Activated effector memory CD4-positive, alpha-beta T cell treated with anti-CD3 and anti-CD28 coated beads, Interleukin-2, amount 50 U/mL, for 16 hours (primary cell): ENCODE measurements around the gene SHC1.
A peak's percentile ranks its signal among the peaks of the same experiment; 100 is the strongest.

Experiments used
- DNase-seq: peaks from one replicate; pipeline ENCODE4 v3.0.0-alpha.2; 2020

SHC1 gene

DNA sequence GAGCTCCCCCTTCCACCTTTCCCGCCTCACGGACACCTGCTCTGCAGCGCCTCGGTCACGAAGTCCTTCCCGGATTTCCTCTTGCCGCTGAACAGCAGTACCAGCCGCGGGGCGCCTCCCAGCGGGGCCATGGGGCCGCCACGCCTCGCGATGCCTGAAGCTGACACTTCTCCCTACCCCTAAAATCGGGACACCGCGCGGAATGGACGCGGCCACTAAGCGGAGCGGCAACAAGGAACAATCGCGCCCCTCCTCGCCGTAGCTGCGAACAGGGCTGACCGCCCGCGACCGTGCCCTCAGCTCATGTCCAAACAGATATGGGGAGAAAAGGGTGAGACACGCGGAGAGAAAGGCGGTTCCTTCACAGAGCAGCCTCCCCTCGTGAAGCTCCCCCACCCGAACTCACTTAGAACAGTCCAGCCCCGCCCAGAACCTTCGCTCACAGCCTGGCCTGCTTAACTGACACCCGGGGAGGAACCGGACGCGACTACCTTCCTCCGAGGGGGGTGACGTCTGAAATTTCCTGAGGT is 33.9 kb downstream of the SHC1 start, which contains the start of gene PMVK:
Gene PMVK (minus strand): TSS at position 165 of the 530 bp plus-strand sequence. CDS start 34 bp downstream, at position 131.
- peak; percentile 98 for DNase-seq

DNA sequence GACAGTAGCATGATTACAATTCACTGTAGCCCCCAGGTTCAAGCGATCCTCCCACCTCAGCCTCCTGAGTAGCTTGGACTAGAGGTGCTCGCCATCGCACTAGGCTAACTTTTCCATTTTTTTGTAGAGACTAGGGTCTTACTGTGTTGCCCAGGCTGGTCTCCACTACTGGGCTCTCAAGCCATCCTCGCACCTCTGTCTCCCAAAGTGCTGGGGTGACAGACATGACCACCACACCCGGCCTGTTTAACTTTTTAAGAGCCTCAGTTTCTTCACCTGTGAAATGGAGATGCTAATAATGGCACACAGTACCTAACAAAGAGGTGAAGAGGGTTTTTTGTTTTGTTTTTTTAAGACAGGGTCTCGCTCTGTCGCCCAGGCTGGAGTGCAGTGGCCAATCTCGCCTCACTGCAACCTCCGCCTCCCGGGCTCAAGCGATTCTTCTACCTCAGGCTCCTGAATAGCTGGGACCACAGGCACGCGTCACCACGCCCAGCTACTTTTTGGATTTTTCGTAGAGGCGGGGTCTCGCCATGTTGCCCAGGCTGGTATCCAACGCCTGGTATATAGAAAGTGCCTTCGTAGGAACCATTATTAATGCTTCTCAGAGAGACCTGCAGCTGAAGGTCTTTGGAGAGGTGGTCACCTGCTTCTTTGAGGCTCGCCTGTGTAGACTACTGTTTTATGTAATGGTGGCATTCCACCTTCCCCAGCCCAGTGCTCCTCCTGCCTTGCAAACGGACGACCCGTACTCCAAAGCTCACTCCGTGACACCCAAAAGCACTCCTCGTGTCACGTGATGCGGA is 34.6 kb downstream of the SHC1 start:
- peak; percentile 73 for DNase-seq

DNA sequence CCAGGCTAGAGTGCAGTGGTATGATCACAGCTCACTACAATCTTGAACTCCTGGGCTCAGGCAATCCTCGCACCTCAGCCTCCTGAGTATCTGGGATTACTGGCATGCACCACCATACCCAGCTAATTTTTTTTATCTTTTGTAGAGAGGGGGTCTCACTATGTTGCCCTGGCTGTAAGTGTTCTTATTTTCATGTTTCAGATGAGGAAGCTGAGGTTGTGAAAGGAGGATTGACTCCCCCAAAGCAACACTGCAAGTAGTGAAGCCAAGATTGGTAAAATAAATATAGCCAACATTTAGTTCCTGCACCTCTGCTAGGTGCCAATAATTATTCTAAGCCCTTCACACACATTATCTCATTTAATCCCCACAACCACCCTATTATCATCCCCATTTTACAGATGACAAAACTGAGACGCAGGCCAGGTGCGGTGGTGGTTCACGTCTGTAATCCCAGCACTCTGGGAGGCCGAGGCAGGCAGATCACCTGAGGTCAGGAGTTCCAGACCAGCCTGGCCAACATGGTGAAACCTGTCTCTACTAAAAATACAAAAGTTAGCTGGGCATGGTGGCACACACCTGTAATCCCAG is 36.1 kb downstream of the SHC1 start:
- DNase-seq, result no peak

DNA sequence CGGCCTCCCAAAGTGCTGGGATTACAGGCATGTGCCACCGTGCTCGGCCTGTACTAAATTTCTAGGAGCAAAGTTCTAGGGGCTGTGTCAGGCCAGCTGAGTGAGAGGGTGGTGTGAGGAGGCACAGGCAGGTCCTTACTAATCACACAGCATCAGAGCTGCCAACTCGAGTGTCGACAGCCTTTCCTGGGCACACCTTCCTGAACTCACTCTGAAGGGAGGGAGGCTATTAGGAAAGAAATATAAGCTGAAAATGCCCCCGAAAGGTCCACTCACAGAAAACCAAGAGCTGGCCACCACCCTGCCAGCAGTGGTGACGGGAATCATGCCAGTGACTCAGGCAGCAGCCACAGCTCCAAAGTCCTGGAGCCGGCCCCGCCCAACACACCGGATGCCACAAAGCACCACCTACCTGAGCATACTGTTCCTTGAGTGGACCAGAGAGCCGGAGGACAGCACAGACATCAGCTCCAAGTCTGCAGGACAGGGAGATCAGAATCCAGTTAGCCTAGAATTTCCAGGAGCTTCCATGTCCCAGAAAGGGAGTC is 38.5 kb downstream of the SHC1 start:
- DNase-seq, result no peak

DNA sequence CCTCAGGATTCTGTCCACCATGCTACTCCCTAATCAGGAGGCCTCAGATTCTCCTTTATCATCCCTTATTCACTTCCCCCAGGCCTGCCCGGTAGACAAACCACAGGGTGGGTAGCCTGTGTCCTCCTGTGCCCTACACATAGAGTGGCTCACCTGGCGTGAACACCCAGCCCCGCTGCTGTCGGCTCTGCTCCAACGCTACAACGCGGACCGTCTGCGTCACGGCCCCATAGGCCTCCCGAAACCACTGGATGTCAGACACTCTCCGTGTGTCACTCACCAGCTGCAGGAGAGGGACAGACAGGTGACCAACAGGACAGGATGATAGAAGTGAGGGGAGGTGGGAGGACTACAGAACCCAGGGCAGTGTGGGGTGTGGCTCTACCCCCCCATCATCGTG is 44.3 kb downstream of the SHC1 start:
- no peak for DNase-seq

- DNase-seq, result no peak
Measured at GRCh38 chr1:154925335-154926170, 45.0 kb downstream of the SHC1 start.

DNA sequence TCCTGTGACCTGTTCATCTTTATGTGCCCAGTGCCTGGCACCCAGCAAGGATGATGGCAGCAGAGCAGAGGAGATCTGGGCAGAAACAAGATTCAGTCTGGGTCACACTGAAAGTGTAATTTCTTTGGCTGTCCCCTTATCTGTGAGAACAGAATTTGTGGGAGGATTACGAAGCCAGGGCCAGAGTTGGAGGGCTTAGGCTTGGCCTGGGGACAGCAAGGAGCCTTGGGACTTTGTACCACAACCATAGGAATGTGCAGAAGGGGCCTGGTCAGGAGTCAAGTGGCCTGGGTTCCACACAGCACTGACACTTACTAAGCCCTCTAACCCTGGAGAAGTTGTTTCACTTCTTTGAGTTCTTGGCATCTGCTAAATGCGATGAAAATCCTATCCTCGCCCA is 46.9 kb downstream of the SHC1 start:
- DNase-seq, result no peak

DNA sequence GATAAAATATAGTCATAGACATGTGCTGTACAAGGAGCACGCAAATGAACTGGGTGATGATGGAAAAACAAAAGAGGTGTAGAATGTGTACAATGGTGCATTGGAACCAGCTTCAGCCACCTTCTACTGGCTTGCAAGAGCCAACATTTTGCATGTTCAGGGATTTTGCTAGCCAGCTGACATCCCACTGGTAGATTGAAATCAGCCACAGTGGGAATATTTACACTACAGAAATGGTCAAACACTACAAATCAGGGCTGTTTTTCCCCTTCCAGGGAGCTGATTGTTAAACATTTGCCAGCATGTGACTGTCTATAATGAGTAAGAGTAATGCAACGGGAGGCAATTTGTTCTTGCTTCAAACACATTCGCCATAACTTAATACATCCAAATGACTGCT is 57.3 kb downstream of the SHC1 start:
- DNase-seq, result no peak

- no peak for DNase-seq
Measured at GRCh38 chr1:154912755-154913154, 57.8 kb downstream of the SHC1 start.
